GM18909 (cell line): ENCODE results near the gene FGGY.
A peak's percentile ranks its signal among the peaks of the same experiment; 100 is the strongest.

Source experiments
- ATAC-seq: cut with Tn5 transposase; IDR thresholded peaks from one replicate; pipeline ENCODE4 v1.9.1; 2021; ENCODE audit warnings: mild to moderate bottlenecking; ENCODE audit not compliant: unreplicated experiment, poor library complexity

Gene FGGY

GRCh38 chr1:59497616-59498015, 200.7 kb downstream of the FGGY start:
- no peak for ATAC-seq

GRCh38 chr1:59498640-59499039, 201.7 kb downstream of the FGGY start:
- ATAC-seq: no peak

GRCh38 chr1:59499273-59499942, 202.5 kb downstream of the FGGY start:
- ATAC-seq: no peak

- no peak for ATAC-seq
Measured at GRCh38 chr1:59499943-59500569, 203.2 kb downstream of the FGGY start.

- no peak for ATAC-seq
Measured at GRCh38 chr1:59500950-59501742, 204.3 kb downstream of the FGGY start.

- ATAC-seq: no peak
Measured at GRCh38 chr1:59502009-59502691, 205.3 kb downstream of the FGGY start.

GRCh38 chr1:59504276-59504675, 207.4 kb downstream of the FGGY start:
- no peak for ATAC-seq

- no peak for ATAC-seq
Measured at GRCh38 chr1:59505596-59506028, 208.7 kb downstream of the FGGY start.

GRCh38 chr1:59506952-59507351, 210.1 kb downstream of the FGGY start:
- peak; percentile 79 for ATAC-seq

- ATAC-seq: no peak
Measured at GRCh38 chr1:59509341-59509875, 212.5 kb downstream of the FGGY start.

GRCh38 chr1:59510249-59510648, 213.4 kb downstream of the FGGY start:
- no peak for ATAC-seq

GRCh38 chr1:59511476-59512465, 214.9 kb downstream of the FGGY start:
- ATAC-seq: no peak

- no peak for ATAC-seq
Measured at GRCh38 chr1:59512702-59513101, 215.8 kb downstream of the FGGY start.

- no peak for ATAC-seq
Measured at GRCh38 chr1:59514061-59514909, 217.4 kb downstream of the FGGY start.

GRCh38 chr1:59516881-59517280, 220.0 kb downstream of the FGGY start:
- ATAC-seq: no peak

- ATAC-seq: no peak
Measured at GRCh38 chr1:59520194-59520593, 223.3 kb downstream of the FGGY start.

- no peak for ATAC-seq
Measured at GRCh38 chr1:59520827-59521418, 224.0 kb downstream of the FGGY start.

- ATAC-seq: no peak
Measured at GRCh38 chr1:59521456-59521855, 224.6 kb downstream of the FGGY start.
